ENCODE data around the gene KIAA0232. TPM values are rescaled to one million over a fixed set of nuclear protein-coding genes. Genes with fewer than 3 reads are reported as not detected.

Gene KIAA0232
- total and polyA plus RNA-seq, 9 of the 15 experiments (the other 6 are each of a cell fraction or from before 2014, with no cell fraction given), result 3.5 to 17.4 (median 13.0) TPM

- TF ChIP-seq MYBL2 (IDR thresholded peaks at IDR 0.05; ENCODE audit: low read depth) (no peak), MYBL2 (CRISPR knock-in tag; IDR thresholded peaks at IDR 0.05; ENCODE audit: borderline replicate concordance) (no peak), CEBPB (tag; IDR thresholded peaks at IDR 0.05) (peak; percentile 32; the same call in 1 of the 2 replicates), USF1 (CRISPR knock-in tag; IDR thresholded peaks at IDR 0.05) (no peak), DMBX1 (CRISPR knock-in tag; IDR thresholded peaks at IDR 0.05; ENCODE audit: borderline replicate concordance) (peak; percentile 88; the same call in 1 of the 2 replicates), CTCFL (IDR thresholded peaks at IDR 0.05; ENCODE audit: borderline replicate concordance, insufficient read depth, low read depth, low read length, poor library complexity, severe bottlenecking) (peak; percentile 43), TSHZ1 (CRISPR knock-in tag; IDR thresholded peaks at IDR 0.05) (no peak)
Measured at GRCh38 chr4:6917461-6918271, 135.1 kb downstream of the KIAA0232 start (continued).

Data from K562 (cell line).